ENCODE measurements around the gene CIAO1.
"Not testable (repeated sequence)": the region's sequence is repeated elsewhere in the genome, so short reads cannot be mapped to it uniquely, and the experiment has no call there.

The CIAO1 gene

DNA sequence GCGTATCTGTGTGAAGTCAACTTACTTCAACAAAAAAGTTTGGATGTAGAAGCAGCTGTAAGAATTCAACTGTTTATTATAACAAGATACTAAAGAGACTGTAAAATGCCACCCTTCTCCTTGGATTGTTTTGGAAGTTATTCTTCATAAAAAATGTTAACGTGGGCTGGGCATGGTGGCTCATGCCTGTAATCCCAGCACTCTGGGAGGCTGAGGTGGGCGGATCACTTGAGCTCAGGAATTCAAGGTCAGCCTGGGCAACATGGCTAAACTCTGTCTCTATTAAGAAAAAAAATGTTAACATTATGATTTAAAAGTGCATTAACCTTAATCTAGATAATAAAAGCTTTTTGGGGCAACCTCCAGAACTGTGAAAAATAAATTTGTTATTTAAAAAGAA lies 7.7 kb downstream of the CIAO1 start:
- no peak overlapping the region for H3K27ac ChIP-seq
- H3K27me3 ChIP-seq: no peaks in the 10 kb centered on the region
- TF ChIP-seq, protein P1, sequence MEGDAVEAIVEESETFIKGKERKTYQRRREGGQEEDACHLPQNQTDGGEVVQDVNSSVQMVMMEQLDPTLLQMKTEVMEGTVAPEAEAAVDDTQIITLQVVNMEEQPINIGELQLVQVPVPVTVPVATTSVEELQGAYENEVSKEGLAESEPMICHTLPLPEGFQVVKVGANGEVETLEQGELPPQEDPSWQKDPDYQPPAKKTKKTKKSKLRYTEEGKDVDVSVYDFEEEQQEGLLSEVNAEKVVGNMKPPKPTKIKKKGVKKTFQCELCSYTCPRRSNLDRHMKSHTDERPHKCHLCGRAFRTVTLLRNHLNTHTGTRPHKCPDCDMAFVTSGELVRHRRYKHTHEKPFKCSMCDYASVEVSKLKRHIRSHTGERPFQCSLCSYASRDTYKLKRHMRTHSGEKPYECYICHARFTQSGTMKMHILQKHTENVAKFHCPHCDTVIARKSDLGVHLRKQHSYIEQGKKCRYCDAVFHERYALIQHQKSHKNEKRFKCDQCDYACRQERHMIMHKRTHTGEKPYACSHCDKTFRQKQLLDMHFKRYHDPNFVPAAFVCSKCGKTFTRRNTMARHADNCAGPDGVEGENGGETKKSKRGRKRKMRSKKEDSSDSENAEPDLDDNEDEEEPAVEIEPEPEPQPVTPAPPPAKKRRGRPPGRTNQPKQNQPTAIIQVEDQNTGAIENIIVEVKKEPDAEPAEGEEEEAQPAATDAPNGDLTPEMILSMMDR (IDR thresholded peaks at IDR 0.05): no peak
- DNase-seq: no peak
- no peaks in the 10 kb centered on the region for H3K4me1 ChIP-seq
- H3K9me3 ChIP-seq: no peaks in the 10 kb centered on the region
- H3K4me3 ChIP-seq: no peak overlapping the region
- intact Hi-C loops (cut with DNase I; ENCODE audit: low total_unique reads): no loop called here
- H3K36me3 ChIP-seq: peaks cover 78 to 98% (median 87%) of the 10 kb centered on the region in 3 donors

DNA sequence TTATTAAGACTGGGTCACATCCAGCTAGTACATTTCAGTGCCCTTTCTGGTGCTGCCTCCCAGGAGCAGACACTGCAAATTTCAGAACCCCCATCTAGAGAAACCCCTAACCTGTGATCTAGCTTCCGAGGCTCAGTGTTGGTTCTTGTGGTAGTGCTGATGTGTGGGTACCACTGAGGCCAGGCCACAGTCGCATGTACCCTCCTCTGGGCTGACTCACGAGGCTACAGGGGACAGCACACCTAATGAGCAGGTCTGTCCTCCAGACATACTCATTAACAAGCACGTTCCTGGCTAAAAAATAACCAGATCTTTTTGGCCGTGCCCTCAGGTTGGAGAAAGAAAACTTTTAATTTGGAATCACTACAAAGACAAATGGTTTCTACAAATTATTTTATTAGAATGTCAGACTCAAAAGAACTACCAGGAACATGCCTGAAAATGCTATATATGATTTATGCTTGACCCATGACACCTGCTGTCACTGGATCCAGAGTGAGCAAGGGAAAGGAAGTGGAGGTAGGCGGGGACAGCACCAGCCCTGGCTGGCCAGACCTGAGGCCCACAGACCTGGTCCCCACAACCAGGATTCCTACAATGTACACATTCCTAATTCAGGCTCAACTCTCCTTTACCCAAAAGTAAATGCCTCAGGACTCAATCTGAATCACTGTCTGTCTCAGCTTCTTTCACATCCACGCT lies 8.5 kb downstream of the CIAO1 start:
- intact Hi-C loops (cut with DNase I; ENCODE audit: low total_unique reads): no loop called here
- no peaks in the 10 kb centered on the region for H3K27me3 ChIP-seq
- H3K9me3 ChIP-seq: no peaks in the 10 kb centered on the region
- no peak for DNase-seq
- peaks cover 84 to 98% (median 87%) of the 10 kb centered on the region in 3 donors for H3K36me3 ChIP-seq
- H3K4me1 ChIP-seq: no peaks in the 10 kb centered on the region
- no peak overlapping the region for H3K4me3 ChIP-seq
- TF ChIP-seq, protein P1 (IDR thresholded peaks at IDR 0.05): no peak
- no peak overlapping the region for H3K27ac ChIP-seq

DNA sequence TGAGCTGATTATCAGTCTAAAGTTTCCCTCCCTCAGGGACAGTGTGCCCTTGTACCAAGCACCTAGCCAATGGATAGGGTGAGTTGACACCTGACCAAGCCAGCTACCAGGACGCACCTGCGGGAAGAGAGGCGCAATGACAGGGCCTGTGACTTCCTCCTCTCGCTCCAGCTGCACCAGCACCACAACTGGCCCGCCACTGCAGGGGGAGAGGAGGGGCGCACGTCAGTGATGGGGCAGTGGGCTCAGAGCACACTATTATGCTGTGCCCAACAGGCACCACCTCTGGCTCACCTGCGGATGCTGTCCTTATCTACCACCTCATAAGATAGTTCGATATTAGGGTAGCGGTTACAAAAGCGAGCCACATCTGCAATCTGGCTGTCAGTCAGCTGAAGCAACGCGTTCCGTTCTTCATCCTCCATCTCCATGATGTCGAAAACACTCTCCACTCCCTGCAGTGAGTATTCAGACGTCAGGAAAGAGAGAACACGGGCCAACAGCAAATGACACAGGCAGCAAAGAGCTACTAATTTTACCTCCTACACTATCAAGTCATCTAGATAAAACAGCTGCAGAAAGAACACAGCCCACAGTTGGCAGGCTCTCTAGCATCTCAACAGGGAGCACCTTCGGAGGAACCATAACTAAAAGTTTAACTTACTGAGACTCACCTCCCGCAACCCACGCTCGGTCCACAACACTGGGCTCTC lies 10.9 kb downstream of the CIAO1 start:
- H3K36me3 ChIP-seq: peaks cover 92 to 98% (median 94%) of the 10 kb centered on the region in 3 donors

DNA sequence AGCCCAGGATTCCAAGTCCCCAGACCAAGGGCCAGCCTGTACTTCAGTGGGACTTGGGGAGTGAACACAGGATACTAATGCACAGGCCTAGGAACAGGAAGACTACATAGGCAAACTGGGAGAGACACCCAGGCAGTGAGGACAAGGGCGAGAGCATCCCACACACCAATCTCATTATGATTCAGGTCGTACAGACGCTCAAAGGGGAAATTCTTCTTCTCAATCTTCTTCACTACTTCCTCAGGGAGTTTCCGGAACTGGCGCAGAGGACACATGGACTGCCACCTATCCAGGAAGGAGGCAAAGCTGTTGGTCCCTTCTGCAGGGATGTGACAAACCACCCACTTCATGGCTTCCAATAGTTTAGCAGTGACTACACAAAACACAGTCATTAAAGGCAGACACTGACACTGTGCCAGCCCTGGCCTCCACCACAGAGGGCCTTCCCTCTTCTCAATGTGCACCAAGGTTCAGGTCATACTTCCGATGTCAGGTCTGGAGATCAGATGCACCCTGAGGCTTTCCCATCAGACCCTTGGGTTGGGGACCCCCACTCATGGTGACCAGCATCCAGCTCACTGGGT lies 21.3 kb downstream of the CIAO1 start:
- Histone ChIP-seq H3K4me1 (no peaks in the 10 kb centered on the region), H3K36me3 (peaks cover 100% of the 10 kb centered on the region in 3 donors), H3K4me3 (no peak overlapping the region), H3K27me3 (no peaks in the 10 kb centered on the region), H3K9me3 (no peaks in the 10 kb centered on the region), H3K27ac (no peak overlapping the region)
- no peak for DNase-seq
- TF ChIP-seq, protein P1 (IDR thresholded peaks at IDR 0.05): no peak
- intact Hi-C loops (cut with DNase I; ENCODE audit: low total_unique reads): no loop called here

More for the DNA sequence above, 10.9 kb downstream of the CIAO1 start:
- H3K27ac ChIP-seq: no peak overlapping the region
- TF ChIP-seq, protein P1 (IDR thresholded peaks at IDR 0.05): no peak
- H3K9me3 ChIP-seq: no peaks in the 10 kb centered on the region
- intact Hi-C loops (cut with DNase I; ENCODE audit: low total_unique reads): no loop called here
- no peaks in the 10 kb centered on the region for H3K4me1 ChIP-seq
- H3K4me3 ChIP-seq: no peak overlapping the region
- no peak for DNase-seq
- H3K27me3 ChIP-seq: no peaks in the 10 kb centered on the region

DNA sequence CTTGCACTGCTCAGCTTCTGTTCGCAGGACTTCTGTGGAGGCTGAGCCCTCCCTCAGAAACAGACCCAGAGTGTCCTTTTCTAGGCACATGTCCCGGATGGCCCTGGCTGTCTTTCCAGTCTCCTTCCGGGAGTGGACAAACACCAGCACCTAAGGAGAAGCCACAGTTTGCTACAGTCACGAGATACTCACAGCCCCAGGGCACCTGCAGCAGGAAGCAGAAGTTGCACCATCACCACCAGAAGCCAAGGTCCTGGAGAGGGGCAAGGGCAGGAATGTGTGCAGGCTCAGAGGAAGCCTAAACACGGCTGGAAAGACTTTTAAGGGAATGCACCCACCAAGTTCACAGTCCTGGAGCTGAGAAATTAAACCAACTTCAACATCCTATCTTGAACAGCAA lies 25.7 kb downstream of the CIAO1 start:
- intact Hi-C loops (cut with DNase I; ENCODE audit: low total_unique reads): no loop called here
- Histone ChIP-seq H3K4me3 (no peak overlapping the region), H3K9me3 (no peaks in the 10 kb centered on the region), H3K4me1 (no peaks in the 10 kb centered on the region), H3K27ac (no peak overlapping the region), H3K36me3 (peaks cover 97 to 100% (median 100%) of the 10 kb centered on the region in 3 donors), H3K27me3 (no peaks in the 10 kb centered on the region)
- no peak for DNase-seq
- TF ChIP-seq, protein P1 (IDR thresholded peaks at IDR 0.05): no peak

DNA sequence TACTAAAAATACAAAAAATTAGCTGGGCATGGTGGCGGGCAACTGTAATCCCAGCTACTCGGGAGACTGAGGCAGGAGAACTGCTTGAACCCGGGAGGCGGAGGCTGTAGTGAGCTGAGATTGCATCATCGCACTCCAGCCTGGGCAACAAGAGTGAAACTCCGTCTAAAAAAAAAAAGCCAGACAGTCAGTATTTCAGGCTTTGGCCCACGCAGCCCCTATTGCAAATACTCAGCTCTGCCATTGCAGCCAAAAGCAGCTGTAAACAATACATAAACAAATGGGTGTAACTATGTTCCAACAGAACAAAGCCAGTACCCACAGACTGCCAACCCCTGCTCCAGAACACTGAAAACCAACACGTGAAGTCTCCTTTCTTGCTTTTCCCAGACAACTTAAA lies 28.2 kb downstream of the CIAO1 start:
- H3K4me1 ChIP-seq; H3K27ac ChIP-seq; H3K9me3 ChIP-seq; H3K4me3 ChIP-seq; H3K27me3 ChIP-seq; intact Hi-C loops (cut with DNase I; ENCODE audit: low total_unique reads); DNase-seq: not testable (repeated sequence)
- H3K36me3 ChIP-seq: peaks cover 97 to 100% (median 100%) of the 10 kb centered on the region in 3 donors
